DOHH2 (cell line): Measurements from ENCODE around the gene ZNF302.

Experiments used
- CTCF ChIP-seq: fragments of 200-600 bp; sonication (generic); IDR thresholded peaks from one replicate; pipeline ENCODE4 v1.5.1; 2014; ENCODE audit warnings: antibody characterized with exemption, mild to moderate bottlenecking, low read depth, low read length; ENCODE audit not compliant: poor library complexity, severe bottlenecking
- EZH2phosphoT487 ChIP-seq: fragments of 200-600 bp; sonication (generic); IDR thresholded peaks from 2 replicates; pipeline ENCODE4 v1.6.1; 2017; ENCODE audit warnings: borderline replicate concordance, mild to moderate bottlenecking, antibody characterized with exemption, low read length, moderate library complexity, mixed read lengths

GRCh38 chr19:34677386-34678084 lies at the start of gene ZNF302:
- TF ChIP-seq CTCF = no peak
- TF ChIP-seq EZH2phosphoT487 = no peak
